Measurements from ENCODE around the gene RFX3. TPM values are rescaled to one million over a fixed set of nuclear protein-coding genes. Genes with fewer than 3 reads are reported as not detected.

RFX3 gene
- total and polyA plus RNA-seq, 4 donors = 16.7 to 44.0 (median 26.8) TPM

- no peaks in the 10 kb centered on the region for H3K9me3 ChIP-seq (ENCODE audit: control insufficient read depth, insufficient read depth, low read length)
Measured at GRCh38 chr9:3532158-3532557, 6.4 kb upstream of the RFX3 start.

GRCh38 chr9:3528451-3528850, 2.6 kb upstream of the RFX3 start:
- Histone ChIP-seq H3K27me3 (ENCODE audit: control insufficient read depth, insufficient read depth, low read length) (no peaks in the 10 kb centered on the region), H3K36me3 (ENCODE audit: control insufficient read depth, insufficient read depth, low read length) (peaks cover 4% of the 10 kb centered on the region), H3K4me3 (ENCODE audit: low read depth, low read length) (no peak overlapping the region), H3K27ac (ENCODE audit: low read depth, low read length) (no peak overlapping the region), H3K9me3 (ENCODE audit: control insufficient read depth, insufficient read depth, low read length) (no peaks in the 10 kb centered on the region), H3K4me1 (ENCODE audit: control insufficient read depth, insufficient read depth, low read length) (peaks cover 3% of the 10 kb centered on the region)
- 92% methylated on average over 4 of the region's 7 CpGs for whole genome bisulfite sequencing (ENCODE audit: insufficient coverage)
- DNase-seq (ENCODE audit: low read depth in 4 of 6, low spot score in 6 of 6) = peak in 1 of 6 donors; percentile 11

More at GRCh38 chr9:3532158-3532557, 6.4 kb upstream of the RFX3 start:
- no peak overlapping the region for H3K4me3 ChIP-seq (ENCODE audit: low read depth, low read length)
- H3K27ac ChIP-seq (ENCODE audit: low read depth, low read length) = no peak overlapping the region
- peaks cover 2% of the 10 kb centered on the region for H3K4me1 ChIP-seq (ENCODE audit: control insufficient read depth, insufficient read depth, low read length)
- H3K27me3 ChIP-seq (ENCODE audit: control insufficient read depth, insufficient read depth, low read length) = no peaks in the 10 kb centered on the region
- peaks cover 4% of the 10 kb centered on the region for H3K36me3 ChIP-seq (ENCODE audit: control insufficient read depth, insufficient read depth, low read length)
- no peak for DNase-seq (ENCODE audit: low read depth in 4 of 6, low spot score in 6 of 6)

- Histone ChIP-seq H3K36me3 (ENCODE audit: control insufficient read depth, insufficient read depth, low read length) (peaks cover 4% of the 10 kb centered on the region), H3K27ac (ENCODE audit: low read depth, low read length) (peak overlapping the region; percentile 100), H3K9me3 (ENCODE audit: control insufficient read depth, insufficient read depth, low read length) (no peaks in the 10 kb centered on the region), H3K4me3 (ENCODE audit: low read depth, low read length) (peak overlapping the region; percentile 100), H3K27me3 (ENCODE audit: control insufficient read depth, insufficient read depth, low read length) (no peaks in the 10 kb centered on the region), H3K4me1 (ENCODE audit: control insufficient read depth, insufficient read depth, low read length) (peaks cover 3% of the 10 kb centered on the region)
- 29% methylated on average over 7 of the region's 19 CpGs for WGBS (ENCODE audit: insufficient coverage)
- DNase-seq (ENCODE audit: low read depth in 4 of 6, low spot score in 6 of 6) = peak in 2 of 6 donors; percentile 22 to 49
Measured at GRCh38 chr9:3526997-3527940, 1.5 kb upstream of the RFX3 start.

- under 1% methylated on average over 66 of the region's 74 CpGs for WGBS (ENCODE audit: insufficient coverage)
- peaks cover 3% of the 10 kb centered on the region for H3K4me1 ChIP-seq (ENCODE audit: control insufficient read depth, insufficient read depth, low read length)
Measured at GRCh38 chr9:3526165-3526996, 580 bp upstream of the RFX3 start.

GRCh38 chr9:3525096-3525835, 535 bp downstream of the RFX3 start:
- no peak for DNase-seq (ENCODE audit: low read depth in 4 of 6, low spot score in 6 of 6)
- 0% methylated on average over 31 of the region's 43 CpGs for WGBS (ENCODE audit: insufficient coverage)
- no peaks in the 10 kb centered on the region for H3K36me3 ChIP-seq (ENCODE audit: control insufficient read depth, insufficient read depth, low read length)

More at GRCh38 chr9:3526165-3526996, 580 bp upstream of the RFX3 start:
- Histone ChIP-seq H3K27me3 (ENCODE audit: control insufficient read depth, insufficient read depth, low read length) (no peaks in the 10 kb centered on the region), H3K27ac (ENCODE audit: low read depth, low read length) (peak overlapping the region; percentile 100), H3K36me3 (ENCODE audit: control insufficient read depth, insufficient read depth, low read length) (peaks cover 2% of the 10 kb centered on the region), H3K9me3 (ENCODE audit: control insufficient read depth, insufficient read depth, low read length) (no peaks in the 10 kb centered on the region), H3K4me3 (ENCODE audit: low read depth, low read length) (peak overlapping the region; percentile 100)
- DNase-seq (ENCODE audit: low read depth in 4 of 6, low spot score in 6 of 6) = peak; percentile 85 to 98 (median 87)

GRCh38 chr9:3521966-3522365, 3.8 kb downstream of the RFX3 start:
- Histone ChIP-seq H3K4me3 (ENCODE audit: low read depth, low read length) (no peak overlapping the region), H3K27me3 (ENCODE audit: control insufficient read depth, insufficient read depth, low read length) (no peaks in the 10 kb centered on the region), H3K9me3 (ENCODE audit: control insufficient read depth, insufficient read depth, low read length) (no peaks in the 10 kb centered on the region), H3K27ac (ENCODE audit: low read depth, low read length) (no peak overlapping the region), H3K36me3 (ENCODE audit: control insufficient read depth, insufficient read depth, low read length) (no peaks in the 10 kb centered on the region), H3K4me1 (ENCODE audit: control insufficient read depth, insufficient read depth, low read length) (no peaks in the 10 kb centered on the region)
- DNase-seq (ENCODE audit: low read depth in 4 of 6, low spot score in 6 of 6) = no peak
- WGBS (ENCODE audit: insufficient coverage) = no CpG with 5 or more reads among the region's 1 CpG

More at GRCh38 chr9:3525096-3525835, 535 bp downstream of the RFX3 start:
- no peaks in the 10 kb centered on the region for H3K27me3 ChIP-seq (ENCODE audit: control insufficient read depth, insufficient read depth, low read length)
- no peaks in the 10 kb centered on the region for H3K9me3 ChIP-seq (ENCODE audit: control insufficient read depth, insufficient read depth, low read length)
- peaks cover 3% of the 10 kb centered on the region for H3K4me1 ChIP-seq (ENCODE audit: control insufficient read depth, insufficient read depth, low read length)
- peak overlapping the region; percentile 100 for H3K27ac ChIP-seq (ENCODE audit: low read depth, low read length)
- H3K4me3 ChIP-seq (ENCODE audit: low read depth, low read length) = peak overlapping the region; percentile 100

GRCh38 chr9:3520564-3520963, 5.2 kb downstream of the RFX3 start:
- Histone ChIP-seq H3K27me3 (ENCODE audit: control insufficient read depth, insufficient read depth, low read length) (no peaks in the 10 kb centered on the region), H3K36me3 (ENCODE audit: control insufficient read depth, insufficient read depth, low read length) (no peaks in the 10 kb centered on the region), H3K4me1 (ENCODE audit: control insufficient read depth, insufficient read depth, low read length) (no peaks in the 10 kb centered on the region), H3K27ac (ENCODE audit: low read depth, low read length) (no peak overlapping the region), H3K9me3 (ENCODE audit: control insufficient read depth, insufficient read depth, low read length) (no peaks in the 10 kb centered on the region), H3K4me3 (ENCODE audit: low read depth, low read length) (no peak overlapping the region)
- no peak for DNase-seq (ENCODE audit: low read depth in 4 of 6, low spot score in 6 of 6)
- WGBS (ENCODE audit: insufficient coverage) = 87% methylated on average over 4 of the region's 4 CpGs

- Histone ChIP-seq H3K27ac (ENCODE audit: low read depth, low read length) (no peak overlapping the region), H3K27me3 (ENCODE audit: control insufficient read depth, insufficient read depth, low read length) (no peaks in the 10 kb centered on the region), H3K36me3 (ENCODE audit: control insufficient read depth, insufficient read depth, low read length) (no peaks in the 10 kb centered on the region), H3K9me3 (ENCODE audit: control insufficient read depth, insufficient read depth, low read length) (no peaks in the 10 kb centered on the region), H3K4me1 (ENCODE audit: control insufficient read depth, insufficient read depth, low read length) (no peaks in the 10 kb centered on the region), H3K4me3 (ENCODE audit: low read depth, low read length) (no peak overlapping the region)
- no peak for DNase-seq (ENCODE audit: low read depth in 4 of 6, low spot score in 6 of 6)
- WGBS (ENCODE audit: insufficient coverage) = no CpG with 5 or more reads among the region's 3 CpGs
Measured at GRCh38 chr9:3517377-3518048, 8.3 kb downstream of the RFX3 start.
